Activated CD8-positive, alpha-beta memory T cell treated with anti-CD3 and anti-CD28 coated beads for 4 hours (primary cell): ENCODE measurements around the gene KCNMA1.
"Not testable (repeated sequence)": the region's sequence is repeated elsewhere in the genome, so short reads cannot be mapped to it uniquely, and the experiment has no call there.

ENCODE experiments used
- DNase-seq, 2 donors: peaks; one replicate each; pipeline ENCODE4 v3.0.0-alpha.2; 2020; ENCODE audit warnings: low read depth in 2 of 2

The KCNMA1 gene

GRCh38 chr10:77604941-77605351, 32.7 kb downstream of the KCNMA1 start:
- DNase-seq, result no peak

GRCh38 chr10:77604063-77604462, 33.5 kb downstream of the KCNMA1 start:
- DNase-seq, result no peak

- DNase-seq, result no peak
Observed at GRCh38 chr10:77603534-77603927, 34.1 kb downstream of the KCNMA1 start.

GRCh38 chr10:77602913-77603533, 34.6 kb downstream of the KCNMA1 start:
- DNase-seq, result no peak

GRCh38 chr10:77602231-77602912, 35.2 kb downstream of the KCNMA1 start:
- DNase-seq, result no peak

- DNase-seq, result no peak
Observed at GRCh38 chr10:77601488-77601887, 36.1 kb downstream of the KCNMA1 start.

GRCh38 chr10:77600640-77601039, 37.0 kb downstream of the KCNMA1 start:
- no peak for DNase-seq

- no peak for DNase-seq
Observed at GRCh38 chr10:77599651-77600050, 38.0 kb downstream of the KCNMA1 start.

GRCh38 chr10:77598606-77599005, 39.0 kb downstream of the KCNMA1 start:
- DNase-seq, result no peak

- no peak for DNase-seq
Observed at GRCh38 chr10:77597560-77597959, 40.0 kb downstream of the KCNMA1 start.

GRCh38 chr10:77594471-77594783, 43.2 kb downstream of the KCNMA1 start:
- DNase-seq, result no peak

GRCh38 chr10:77593771-77594470, 43.7 kb downstream of the KCNMA1 start:
- DNase-seq, result no peak

- no peak for DNase-seq
Observed at GRCh38 chr10:77592946-77593636, 44.5 kb downstream of the KCNMA1 start.

GRCh38 chr10:77592510-77592909, 45.1 kb downstream of the KCNMA1 start:
- DNase-seq, result no peak

GRCh38 chr10:77591238-77591880, 46.2 kb downstream of the KCNMA1 start:
- no peak for DNase-seq

GRCh38 chr10:77590344-77591237, 47.0 kb downstream of the KCNMA1 start:
- DNase-seq, result no peak

- not testable (repeated sequence) for DNase-seq
Observed at GRCh38 chr10:77589703-77590102, 47.9 kb downstream of the KCNMA1 start.

- no peak for DNase-seq
Observed at GRCh38 chr10:77588886-77589285, 48.7 kb downstream of the KCNMA1 start.

GRCh38 chr10:77587416-77587790, 50.2 kb downstream of the KCNMA1 start:
- DNase-seq, result no peak

GRCh38 chr10:77586719-77587415, 50.7 kb downstream of the KCNMA1 start:
- no peak for DNase-seq
